ENCODE data around the gene SCGB1D1. TPM values are rescaled to one million over a fixed set of nuclear protein-coding genes. Genes with fewer than 3 reads are reported as not detected.

The SCGB1D1 gene
- polyA plus RNA-seq, 3 donors: not detected

- Histone ChIP-seq H3K4me1 (ENCODE audit: control insufficient read depth in 1 of 2, insufficient read depth in 2 of 2, low read length in 2 of 2) (no peaks in the 10 kb centered on the region), H3K27ac (ENCODE audit: low read depth in 1 of 2, low read length in 2 of 2) (no peak overlapping the region), H3K27me3 (ENCODE audit: control insufficient read depth in 2 of 2, insufficient read depth in 2 of 2, low read length in 2 of 2) (peaks cover 0 to 5% of the 10 kb centered on the region in 2 donors), H3K36me3 (replicated peaks in 1 of 2; ENCODE audit: control insufficient read depth in 1 of 2, insufficient read depth in 2 of 2, low read length in 2 of 2) (no peaks in the 10 kb centered on the region), H3K9ac (ENCODE audit: insufficient read depth, low read length, poor library complexity, severe bottlenecking) (no peak overlapping the region), H3K4me2 (replicated peaks; ENCODE audit: extremely low read depth, low read length, poor library complexity, severe bottlenecking) (no peak overlapping the region), H2AFZ (ENCODE audit: insufficient read depth, low read depth, low read length, poor library complexity, severe bottlenecking) (no peak overlapping the region), H3K4me3 (replicated peaks in 1 of 3; ENCODE audit: low read depth in 2 of 3, low read length in 3 of 3) (no peak overlapping the region), H4K20me1 (ENCODE audit: insufficient read depth, low read length) (no peaks in the 10 kb centered on the region), H3K9me3 (replicated peaks in 1 of 2; ENCODE audit: control insufficient read depth in 1 of 2, insufficient read depth in 1 of 2, low read length in 2 of 2) (no peaks in the 10 kb centered on the region), H3K79me2 (ENCODE audit: insufficient read depth, low read length) (no peaks in the 10 kb centered on the region)
- no peak for TF ChIP-seq CTCF (IDR thresholded peaks at IDR 0.05)
- WGBS (ENCODE audit: insufficient coverage): no CpG with 5 or more reads among the region's 1 CpG
- DNase-seq: no peak
- H3K9me3 Mint-ChIP-seq: peaks cover 0 to 2% (median 0%) of the 10 kb centered on the region in 7 donors
- peaks cover 17 to 32% (median 22%) of the 10 kb centered on the region in 3 donors for H3K27me3 Mint-ChIP-seq (ENCODE audit: low read depth in 3 of 3)
- no peak overlapping the region for H3K4me3 Mint-ChIP-seq
- H3K36me3 Mint-ChIP-seq: no peaks in the 10 kb centered on the region
- H3K4me1 Mint-ChIP-seq: peaks cover 4% of the 10 kb centered on the region
- no peak overlapping the region for H3K27ac Mint-ChIP-seq
- intact Hi-C loops (cut with micrococcal nuclease): loop anchor here (2.0 to 5.0 kb wide), 2 partner anchors 152 to 155 kb away; no protein-coding TSS in a partner anchor
Observed at GRCh38 chr11:62169935-62170334, 20.1 kb upstream of the SCGB1D1 start.

- peak overlapping the region in 1 of 2 donors; percentile 70 for H3K4me3 Mint-ChIP-seq
- no peak overlapping the region for H2AFZ ChIP-seq (ENCODE audit: insufficient read depth, low read depth, low read length, poor library complexity, severe bottlenecking)
- no peaks in the 10 kb centered on the region for H3K79me2 ChIP-seq (ENCODE audit: insufficient read depth, low read length)
- no peak overlapping the region for H3K9ac ChIP-seq (ENCODE audit: insufficient read depth, low read length, poor library complexity, severe bottlenecking)
- H3K9me3 ChIP-seq (replicated peaks in 1 of 2; ENCODE audit: control insufficient read depth in 1 of 2, insufficient read depth in 1 of 2, low read length in 2 of 2): no peaks in the 10 kb centered on the region
- peaks cover 0 to 5% of the 10 kb centered on the region in 2 donors for H3K27me3 ChIP-seq (ENCODE audit: control insufficient read depth in 2 of 2, insufficient read depth in 2 of 2, low read length in 2 of 2)
- H4K20me1 ChIP-seq (ENCODE audit: insufficient read depth, low read length): no peaks in the 10 kb centered on the region
- intact Hi-C loops (cut with micrococcal nuclease): loop anchor here (2.0 to 5.0 kb wide), 2 partner anchors 151 to 154 kb away; no protein-coding TSS in a partner anchor
- no peak overlapping the region for H3K27ac Mint-ChIP-seq
- H3K9me3 Mint-ChIP-seq: peaks cover 0 to 2% (median 0%) of the 10 kb centered on the region in 7 donors
- H3K36me3 ChIP-seq (replicated peaks in 1 of 2; ENCODE audit: control insufficient read depth in 1 of 2, insufficient read depth in 2 of 2, low read length in 2 of 2): no peaks in the 10 kb centered on the region
- H3K4me1 Mint-ChIP-seq: peaks cover 4% of the 10 kb centered on the region
- peaks cover 21 to 32% (median 21%) of the 10 kb centered on the region in 3 donors for H3K27me3 Mint-ChIP-seq (ENCODE audit: low read depth in 3 of 3)
- peak; percentile 79 for TF ChIP-seq CTCF (IDR thresholded peaks at IDR 0.05)
- H3K4me2 ChIP-seq (replicated peaks; ENCODE audit: extremely low read depth, low read length, poor library complexity, severe bottlenecking): no peak overlapping the region
- H3K4me1 ChIP-seq (ENCODE audit: control insufficient read depth in 1 of 2, insufficient read depth in 2 of 2, low read length in 2 of 2): no peaks in the 10 kb centered on the region
- peak; percentile 57 to 71 (median 66) for DNase-seq
- no peak overlapping the region for H3K4me3 ChIP-seq (replicated peaks in 1 of 3; ENCODE audit: low read depth in 2 of 3, low read length in 3 of 3)
- H3K27ac ChIP-seq (ENCODE audit: low read depth in 1 of 2, low read length in 2 of 2): no peak overlapping the region
- no peaks in the 10 kb centered on the region for H3K36me3 Mint-ChIP-seq
- WGBS (ENCODE audit: insufficient coverage): 3% methylated on average over 11 of the region's 14 CpGs
Observed at GRCh38 chr11:62171261-62171723, 18.7 kb upstream of the SCGB1D1 start.

Measured in CD14-positive monocyte (primary cell).